ENCODE data around the gene SMYD3.

GRCh38 chr1:246302711-246303317 is 204.3 kb downstream of the SMYD3 start:
- TF ChIP-seq CTCF (IDR thresholded peaks at IDR 0.05 in 8 of 11, conservative IDR thresholded peaks at IDR 0.05 in 3 of 11) = no peak
- no peak for TF ChIP-seq POLR2AphosphoS5 (IDR thresholded peaks at IDR 0.05)
- no peak for TF ChIP-seq POLR2A (IDR thresholded peaks at IDR 0.05)

All from spleen (tissue), 7 donors.